GM18526 (cell line): ENCODE measurements around the gene DPM3.

Experiments
- POLR2A ChIP-seq: IDR thresholded peaks from 3 replicates; pipeline ENCODE4 v1.6.1; 2011; ENCODE audit not compliant: insufficient read length; ENCODE audit errors: extremely low read depth

The DPM3 gene

DNA sequence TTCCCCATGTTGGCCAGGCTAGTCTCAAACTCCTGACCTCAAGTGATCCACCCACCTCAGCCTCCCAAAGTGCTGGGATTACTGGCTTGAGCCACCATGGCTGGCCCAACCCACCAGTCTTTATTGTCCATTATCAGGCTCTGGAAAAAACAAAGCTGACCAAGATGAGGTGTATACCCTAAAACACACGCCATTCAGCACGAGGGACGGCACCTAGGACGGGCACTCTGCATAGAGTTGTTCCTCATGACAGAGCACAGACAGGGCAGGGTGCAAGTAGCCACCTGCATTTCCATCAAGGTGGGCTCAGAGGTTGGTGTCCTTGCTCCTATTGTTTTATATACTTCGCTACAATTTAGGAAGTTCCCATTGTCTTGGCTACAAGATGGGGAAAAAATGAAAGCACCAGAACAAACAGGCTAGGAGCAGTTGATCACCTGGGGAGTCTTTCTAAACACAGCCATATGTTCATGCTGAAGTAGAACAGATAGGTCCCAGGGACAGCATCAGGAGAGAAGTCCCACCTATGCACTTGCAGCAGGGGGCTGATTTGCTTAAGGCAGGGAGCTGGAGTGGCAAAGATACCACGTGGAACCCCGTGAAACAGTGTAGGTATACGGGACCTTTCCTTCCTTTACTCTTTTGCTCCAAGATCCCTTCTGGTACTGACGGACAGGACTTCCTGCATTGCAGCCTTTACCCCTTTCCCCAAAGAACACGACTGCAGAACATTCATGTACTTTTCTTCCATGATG is 28.3 kb upstream of the DPM3 start:
- no peak for TF ChIP-seq POLR2A

DNA sequence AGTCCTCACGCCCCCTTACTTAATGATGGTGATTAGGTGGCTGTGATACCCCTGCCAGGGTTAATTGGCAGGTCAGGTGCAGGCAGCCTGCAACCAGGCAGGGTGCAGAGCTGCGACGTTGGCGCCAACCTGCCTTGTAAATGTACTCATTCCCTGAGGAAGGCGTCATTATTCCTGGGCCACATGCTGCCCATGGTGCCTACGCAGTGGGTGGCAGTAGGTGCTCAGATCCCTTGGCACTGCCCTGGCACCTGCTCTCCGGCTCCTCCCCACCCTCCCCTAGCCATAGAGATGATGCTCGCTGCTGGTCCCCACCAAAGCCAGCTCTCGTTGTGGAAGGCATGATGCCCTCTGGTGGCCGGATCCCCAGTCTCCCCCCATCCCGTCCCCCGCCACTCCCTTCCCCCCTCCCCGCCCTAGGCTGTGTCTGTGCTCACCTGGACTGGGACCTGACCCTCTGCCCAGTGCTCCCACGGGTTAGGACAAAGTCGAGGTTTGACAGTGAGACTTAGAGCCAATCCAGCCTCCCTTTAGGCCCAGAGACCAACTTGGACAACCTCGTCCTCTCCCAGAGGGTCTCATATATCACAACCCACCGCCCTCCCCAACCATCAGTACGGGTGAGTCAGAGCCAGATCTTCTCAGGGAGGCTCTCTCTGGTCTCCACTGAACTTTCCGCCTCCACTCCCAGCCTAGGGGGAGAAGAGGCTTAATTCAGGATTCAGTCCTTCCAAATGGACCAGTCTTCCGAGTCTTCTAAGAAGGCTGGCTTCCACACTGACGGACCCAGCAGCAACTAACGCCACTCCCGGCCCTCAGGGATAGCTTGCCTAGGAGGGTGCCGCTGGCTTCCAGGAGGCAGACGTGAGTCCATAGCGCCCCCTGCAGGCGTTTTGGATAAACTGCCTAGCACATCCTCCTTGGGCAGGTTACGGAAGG is 27.1 kb upstream of the DPM3 start:
- TF ChIP-seq POLR2A, result peak; percentile 15

DNA sequence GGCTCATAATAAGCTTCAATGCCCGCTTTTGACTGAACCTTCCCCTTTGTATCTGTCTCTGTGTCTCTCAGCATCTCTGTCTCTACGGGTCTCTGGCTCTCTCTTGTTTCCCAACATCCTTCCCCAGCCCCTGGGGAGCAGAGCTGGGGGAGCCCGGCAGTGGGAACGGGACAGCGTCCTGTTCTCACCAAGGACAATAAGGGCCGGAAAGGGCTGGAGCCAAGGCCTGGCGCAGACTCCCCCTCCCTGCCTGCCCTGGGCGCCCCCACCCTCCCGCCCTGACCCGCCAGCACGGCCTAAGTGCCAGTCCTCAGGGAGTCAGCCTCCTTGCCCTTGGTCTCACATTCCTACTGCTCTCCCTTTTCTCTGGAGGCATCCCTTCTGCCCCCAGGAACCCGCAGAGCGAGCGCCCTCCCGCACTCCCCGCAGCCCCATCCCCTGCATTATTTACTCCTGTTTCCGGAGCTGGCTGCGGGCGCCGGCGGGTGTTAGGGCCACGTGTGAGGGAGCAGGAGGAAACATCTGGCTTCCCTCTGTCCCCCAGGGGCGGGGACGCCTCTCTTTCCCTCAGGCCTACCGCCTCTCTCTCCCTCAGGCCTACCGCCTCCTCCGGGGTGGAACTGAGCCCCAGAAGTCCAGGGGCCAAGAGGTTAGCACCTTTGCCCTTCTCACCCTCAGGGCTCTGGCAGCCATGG is 26.3 kb upstream of the DPM3 start:
- TF ChIP-seq POLR2A, result no peak

- no peak for TF ChIP-seq POLR2A
These were observed 25.7 kb upstream of the DPM3 start for GRCh38 chr1:155166051-155166470.

- TF ChIP-seq POLR2A, result no peak
These were observed 19.8 kb upstream of the DPM3 start for GRCh38 chr1:155160128-155160527.

GRCh38 chr1:155158991-155159390 is 18.7 kb upstream of the DPM3 start:
- TF ChIP-seq POLR2A, result no peak

- TF ChIP-seq POLR2A, result no peak
These were observed 5.2 kb upstream of the DPM3 start for GRCh38 chr1:155145491-155145890.

DNA sequence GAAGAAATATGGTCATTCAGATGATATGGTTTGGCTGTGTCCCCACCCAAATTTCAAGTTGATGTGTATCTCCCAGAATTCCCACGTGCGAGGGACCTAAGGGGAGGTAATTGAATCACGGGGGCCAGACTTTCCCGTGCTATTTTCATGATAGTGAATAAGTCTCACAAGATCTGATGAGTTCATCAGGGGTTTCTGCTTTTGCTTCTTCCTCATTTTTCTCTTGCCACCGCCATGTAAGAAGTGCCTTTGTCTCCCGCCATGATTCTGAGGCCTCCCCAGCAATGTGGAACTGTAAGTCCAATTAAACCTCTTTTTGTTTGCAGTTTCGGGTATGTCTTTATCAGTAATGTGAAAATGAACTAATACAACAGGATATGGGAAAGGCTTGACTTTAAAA is 1.4 kb upstream of the DPM3 start:
- no peak for TF ChIP-seq POLR2A

- TF ChIP-seq POLR2A, result no peak
These were observed 261 bp upstream of the DPM3 start for GRCh38 chr1:155140630-155140953.

- no peak for TF ChIP-seq POLR2A
These were observed 3.0 kb downstream of the DPM3 start for GRCh38 chr1:155137154-155137949.

GRCh38 chr1:155136748-155137147 is 3.6 kb downstream of the DPM3 start:
- TF ChIP-seq POLR2A, result no peak

DNA sequence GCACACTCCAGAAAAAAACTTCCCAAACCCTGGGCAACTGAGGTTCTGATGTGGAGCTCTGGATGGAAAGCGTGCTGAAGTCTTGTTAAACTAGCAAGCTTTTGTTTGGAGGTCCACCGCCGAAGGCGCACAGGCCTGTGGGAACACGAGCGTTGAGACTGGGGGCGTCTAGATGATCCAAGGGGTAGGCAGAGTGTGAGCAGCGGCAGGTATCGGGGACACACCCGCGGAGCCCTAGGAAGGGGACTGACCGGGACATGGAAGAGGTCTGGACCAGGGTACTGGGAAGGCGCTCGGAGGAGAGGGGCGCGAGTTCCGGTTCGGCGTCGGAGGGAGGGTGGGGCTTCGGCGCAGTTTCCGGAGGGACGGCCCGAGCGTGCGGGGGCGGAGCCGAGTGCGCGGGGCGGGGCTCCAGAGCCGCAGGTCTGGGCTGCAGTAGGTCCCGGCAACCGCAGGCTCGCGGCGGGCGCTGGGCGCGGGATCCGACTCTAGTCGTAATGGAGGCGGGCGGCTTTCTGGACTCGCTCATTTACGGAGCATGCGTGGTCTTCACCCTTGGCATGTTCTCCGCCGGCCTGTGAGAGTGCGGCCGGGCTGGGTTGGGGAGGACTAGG is 4.8 kb downstream of the DPM3 start, which contains the start of gene SLC50A1:
Gene SLC50A1, plus strand, starts transcription at position 438 of the 614 bp plus-strand sequence. Its CDS starts 60 bp downstream, at position 498.
- TF ChIP-seq POLR2A, result peak; percentile 93

GRCh38 chr1:155134880-155135414 is 5.4 kb downstream of the DPM3 start:
- no peak for TF ChIP-seq POLR2A

- no peak for TF ChIP-seq POLR2A
These were observed 6.0 kb downstream of the DPM3 start for GRCh38 chr1:155134322-155134721.
